Panc1 (cell line): ENCODE results near the gene TMOD2. TPM values are rescaled to one million over a fixed set of nuclear protein-coding genes. Genes with fewer than 3 reads are reported as not detected.

Source experiments
- ATAC-seq: fragments of 200-7000 bp; cut with Tn5 transposase; 2 replicates; pipeline ENCODE4 v1.9.1; 2020; ENCODE audit warnings: mild to moderate bottlenecking, moderate library complexity
- BruUV-seq: library from RNA; stranded (reverse); fragments of 400-500 nt; replicated peaks from 2 replicates; lab custom pipeline; 2021; lab: Mats Ljungman, UMichigan
- CTCF ChIA-PET: fragments of 300-600 bp; sonication (Branson Sonifier 250); formaldehyde crosslinking; loops from one replicate; lab custom pipeline; 2022; ENCODE audit warnings: antibody characterized with exemption; lab: Charles Lee
- POLR2A ChIA-PET: fragments of 300-600 bp; sonication (Branson Sonifier 250); formaldehyde crosslinking; loops from one replicate; lab custom pipeline; 2022; ENCODE audit warnings: antibody characterized with exemption; lab: Charles Lee
- DNase-seq: peaks from one replicate; pipeline ENCODE4 v3.0.0-alpha.2; 2010; ENCODE audit warnings: low read depth, low spot score
- H3K27ac ChIP-seq: 2 replicates; pipeline ENCODE4 v1.5.1; 2011; ENCODE audit warnings: mild to moderate bottlenecking, low read length, inconsistent platforms
- H3K27me3 ChIP-seq: fragments of 200-500 bp; sonication (Bioruptor generic); 2 replicates; pipeline ENCODE4 v1.6.0; 2014; ENCODE audit warnings: low read length, inconsistent platforms; ENCODE audit not compliant: control insufficient read depth, insufficient read depth
- H3K36me3 ChIP-seq: fragments of 200-500 bp; sonication (Bioruptor generic); 2 replicates; pipeline ENCODE4 v1.5.1; 2014; ENCODE audit warnings: inconsistent platforms, mild to moderate bottlenecking, low read length, moderate library complexity; ENCODE audit not compliant: control insufficient read depth, insufficient read depth
- H3K4me1 ChIP-seq: 2 replicates; pipeline ENCODE4 v1.5.1; 2011; ENCODE audit warnings: inconsistent platforms, mild to moderate bottlenecking, low read length, moderate library complexity; ENCODE audit not compliant: control insufficient read depth, insufficient read depth
- H3K4me3 ChIP-seq, 2 experiments: 2 replicates each; pipeline ENCODE4 v1.5.1; 2011 to 2012; ENCODE audit warnings: low read depth in 2 of 2, low read length in 2 of 2, mild to moderate bottlenecking in 2 of 2, inconsistent platforms in 1 of 2, moderate library complexity in 1 of 2
- H3K9me3 ChIP-seq: fragments of 200-500 bp; sonication (Bioruptor generic); 2 replicates; pipeline ENCODE4 v1.5.1; 2014; ENCODE audit warnings: low read depth, mild to moderate bottlenecking, inconsistent platforms, low read length, moderate library complexity; ENCODE audit not compliant: control insufficient read depth, insufficient read depth
- CTCF ChIP-seq: fragments of 450-650 bp; IDR thresholded peaks from 2 replicates; pipeline ENCODE4 v1.5.1; 2017; ENCODE audit warnings: mild to moderate bottlenecking
- POLR2AphosphoS5 ChIP-seq: IDR thresholded peaks from 2 replicates; pipeline ENCODE4 v1.6.1; 2012; ENCODE audit warnings: mild to moderate bottlenecking, low read depth, low read length, moderate library complexity
- SIN3A ChIP-seq: IDR thresholded peaks from 2 replicates; pipeline ENCODE4 v1.6.1; 2012; ENCODE audit warnings: low read depth, mild to moderate bottlenecking, low read length, moderate library complexity, borderline replicate concordance; ENCODE audit not compliant: insufficient read depth
- TCF7L2 ChIP-seq: IDR thresholded peaks from 2 replicates; pipeline ENCODE4 v1.6.1; 2011; ENCODE audit warnings: mild to moderate bottlenecking, low read depth, low read length, inconsistent platforms
- in situ Hi-C: cut with HindIII; loops from 2 replicates; pipeline ENCODE4 v1.10.0; 2016; ENCODE audit warnings: low sequenced_read_pairs, low pct_unique_long_range_greater_than_20kb
- intact Hi-C: fragments of 100-400 bp; cut with micrococcal nuclease; formaldehyde crosslinking; loops from one replicate; pipeline ENCODE4 v1.10.0; 2022; ENCODE audit not compliant: unreplicated experiment
- total RNA-seq: library from RNA; stranded (reverse); gene quantifications from one replicate; pipeline ENCODE4 v1.2.1, GENCODE V29; 2021; ENCODE audit not compliant: unreplicated experiment
- TF ChIP-seq, protein P1 (sequence below), 2 experiments: IDR thresholded peaks; 2 replicates each; pipeline ENCODE4 v1.6.1; 2011 to 2012; ENCODE audit warnings: low read depth in 2 of 2, control low read depth in 1 of 2, low read length in 1 of 2, mild to moderate bottlenecking in 1 of 2, moderate library complexity in 1 of 2; ENCODE audit not compliant: insufficient read depth in 1 of 2

TMOD2 gene
- total RNA-seq, 1 experiment from 2014 or later = 1.7 TPM

DNA sequence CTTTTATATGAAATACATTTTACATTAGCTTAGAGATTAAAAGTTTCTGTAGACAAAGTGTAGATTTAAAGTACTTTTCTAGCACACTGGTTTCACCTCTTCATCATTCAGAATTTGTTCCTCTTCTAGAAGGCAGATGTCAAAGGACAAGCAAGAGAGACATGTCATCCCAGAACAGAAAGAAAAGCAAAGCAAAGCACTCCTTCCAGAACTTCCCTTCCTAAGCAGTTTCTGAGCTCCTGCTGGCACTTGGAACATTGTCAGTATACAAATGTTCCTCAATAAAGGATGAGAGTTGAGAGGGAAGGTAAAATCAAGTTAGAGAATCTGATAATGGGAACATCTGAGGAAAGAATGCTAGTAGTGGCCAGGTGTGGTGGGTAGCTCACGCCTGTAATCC lies 104.2 kb downstream of the TMOD2 start:
- no TSS peak for BruUV-seq
- TF ChIP-seq SIN3A (no peak), CTCF (no peak), POLR2AphosphoS5 (no peak), TCF7L2 (no peak)
- TF ChIP-seq, protein P1, sequence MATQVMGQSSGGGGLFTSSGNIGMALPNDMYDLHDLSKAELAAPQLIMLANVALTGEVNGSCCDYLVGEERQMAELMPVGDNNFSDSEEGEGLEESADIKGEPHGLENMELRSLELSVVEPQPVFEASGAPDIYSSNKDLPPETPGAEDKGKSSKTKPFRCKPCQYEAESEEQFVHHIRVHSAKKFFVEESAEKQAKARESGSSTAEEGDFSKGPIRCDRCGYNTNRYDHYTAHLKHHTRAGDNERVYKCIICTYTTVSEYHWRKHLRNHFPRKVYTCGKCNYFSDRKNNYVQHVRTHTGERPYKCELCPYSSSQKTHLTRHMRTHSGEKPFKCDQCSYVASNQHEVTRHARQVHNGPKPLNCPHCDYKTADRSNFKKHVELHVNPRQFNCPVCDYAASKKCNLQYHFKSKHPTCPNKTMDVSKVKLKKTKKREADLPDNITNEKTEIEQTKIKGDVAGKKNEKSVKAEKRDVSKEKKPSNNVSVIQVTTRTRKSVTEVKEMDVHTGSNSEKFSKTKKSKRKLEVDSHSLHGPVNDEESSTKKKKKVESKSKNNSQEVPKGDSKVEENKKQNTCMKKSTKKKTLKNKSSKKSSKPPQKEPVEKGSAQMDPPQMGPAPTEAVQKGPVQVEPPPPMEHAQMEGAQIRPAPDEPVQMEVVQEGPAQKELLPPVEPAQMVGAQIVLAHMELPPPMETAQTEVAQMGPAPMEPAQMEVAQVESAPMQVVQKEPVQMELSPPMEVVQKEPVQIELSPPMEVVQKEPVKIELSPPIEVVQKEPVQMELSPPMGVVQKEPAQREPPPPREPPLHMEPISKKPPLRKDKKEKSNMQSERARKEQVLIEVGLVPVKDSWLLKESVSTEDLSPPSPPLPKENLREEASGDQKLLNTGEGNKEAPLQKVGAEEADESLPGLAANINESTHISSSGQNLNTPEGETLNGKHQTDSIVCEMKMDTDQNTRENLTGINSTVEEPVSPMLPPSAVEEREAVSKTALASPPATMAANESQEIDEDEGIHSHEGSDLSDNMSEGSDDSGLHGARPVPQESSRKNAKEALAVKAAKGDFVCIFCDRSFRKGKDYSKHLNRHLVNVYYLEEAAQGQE (IDR thresholded peaks at IDR 0.05; ENCODE audit: insufficient read depth in 1 of 2, low read depth in 2 of 2, low read length in 1 of 2) = no peak
- no peak for ATAC-seq
- Histone ChIP-seq H3K36me3 (no peaks in the 10 kb centered on the region), H3K4me3 (no peak overlapping the region), H3K9me3 (no peaks in the 10 kb centered on the region), H3K27me3 (no peaks in the 10 kb centered on the region), H3K4me1 (no peaks in the 10 kb centered on the region), H3K27ac (no peak overlapping the region)
- in situ Hi-C loops = no loop called here
- CTCF ChIA-PET = no interaction called here
- DNase-seq = no peak
- POLR2A ChIA-PET = no interaction called here
- intact Hi-C loops = no loop called here

GRCh38 chr15:51856714-51857380 lies 105.5 kb downstream of the TMOD2 start:
- H3K27ac ChIP-seq = no peak overlapping the region
- in situ Hi-C loops = no loop called here
- CTCF ChIA-PET = no interaction called here
- BruUV-seq = TSS peak; percentile 32
- POLR2A ChIA-PET = no interaction called here
- H3K4me3 ChIP-seq = no peak overlapping the region
- no peak for TF ChIP-seq SIN3A
- TF ChIP-seq, protein P1 (IDR thresholded peaks at IDR 0.05; ENCODE audit: insufficient read depth in 1 of 2, low read depth in 2 of 2, low read length in 1 of 2) = no peak
- ATAC-seq = no peak
- intact Hi-C loops = no loop called here
- no peaks in the 10 kb centered on the region for H3K9me3 ChIP-seq
- no peaks in the 10 kb centered on the region for H3K27me3 ChIP-seq
- DNase-seq = no peak
- no peaks in the 10 kb centered on the region for H3K4me1 ChIP-seq
- no peaks in the 10 kb centered on the region for H3K36me3 ChIP-seq
